ENCODE results near the gene DCLRE1A.

Gene DCLRE1A

GRCh38 chr10:113879691-113880090 is 25.8 kb upstream of the DCLRE1A start:
- Histone ChIP-seq H2AFZ (ENCODE audit: low read depth, low read length) (no peak overlapping the region), H4K20me1 (ENCODE audit: insufficient read depth, low read length) (no peaks in the 10 kb centered on the region), H3K36me3 (ENCODE audit: insufficient read depth, low read length) (peaks cover 29% of the 10 kb centered on the region; the same call in 1 of the 2 replicates), H3K9ac (ENCODE audit: low read depth, low read length) (no peak overlapping the region), H3K27ac (ENCODE audit: low read length) (no peak overlapping the region), H3K79me2 (ENCODE audit: insufficient read depth, low read length) (peaks cover 9% of the 10 kb centered on the region; the same call in 1 of the 2 replicates), H3K4me3 (ENCODE audit: low read depth in 1 of 2, low read length in 2 of 2) (no peak overlapping the region), H3K4me1 (ENCODE audit: insufficient read depth, low read length) (no peaks in the 10 kb centered on the region), H3K4me2 (ENCODE audit: insufficient read depth, low read length) (no peak overlapping the region), H3K27me3 (ENCODE audit: insufficient read depth, low read length, poor library complexity) (no peaks in the 10 kb centered on the region), H3K9me3 (ENCODE audit: insufficient read depth, low read length, severe bottlenecking) (no peaks in the 10 kb centered on the region)
- DNase-seq (no peak), ATAC-seq (ENCODE audit: insufficient read depth, low read depth) (no peak)
- no peak for TF ChIP-seq EZH2 (IDR thresholded peaks at IDR 0.05; ENCODE audit: borderline replicate concordance, low read depth, low read length, severe bottlenecking)
- no peak for TF ChIP-seq CTCF (IDR thresholded peaks at IDR 0.05; ENCODE audit: borderline replicate concordance, extremely low read depth, low read length, poor library complexity, severe bottlenecking)

- Histone ChIP-seq H4K20me1 (ENCODE audit: insufficient read depth, low read length) (peaks cover 5% of the 10 kb centered on the region; the same call in 1 of the 2 replicates), H3K27ac (ENCODE audit: low read length) (no peak overlapping the region), H3K4me3 (ENCODE audit: low read depth in 1 of 2, low read length in 2 of 2) (no peak overlapping the region), H3K9ac (ENCODE audit: low read depth, low read length) (no peak overlapping the region), H3K4me1 (ENCODE audit: insufficient read depth, low read length) (no peaks in the 10 kb centered on the region), H2AFZ (ENCODE audit: low read depth, low read length) (no peak overlapping the region), H3K36me3 (ENCODE audit: insufficient read depth, low read length) (peaks cover 15% of the 10 kb centered on the region; the same call in 1 of the 2 replicates), H3K27me3 (ENCODE audit: insufficient read depth, low read length, poor library complexity) (no peaks in the 10 kb centered on the region), H3K9me3 (ENCODE audit: insufficient read depth, low read length, severe bottlenecking) (peaks cover 7% of the 10 kb centered on the region), H3K4me2 (ENCODE audit: insufficient read depth, low read length) (no peak overlapping the region), H3K79me2 (ENCODE audit: insufficient read depth, low read length) (peaks cover 23% of the 10 kb centered on the region)
- TF ChIP-seq EZH2 (IDR thresholded peaks at IDR 0.05; ENCODE audit: borderline replicate concordance, low read depth, low read length, severe bottlenecking) (no peak), CTCF (IDR thresholded peaks at IDR 0.05; ENCODE audit: borderline replicate concordance, extremely low read depth, low read length, poor library complexity, severe bottlenecking) (no peak)
- DNase-seq (no peak), ATAC-seq (ENCODE audit: insufficient read depth, low read depth) (no peak)
These were observed 22.6 kb upstream of the DCLRE1A start for GRCh38 chr10:113876461-113876860.

- Histone ChIP-seq H3K4me3 (ENCODE audit: low read depth in 1 of 2, low read length in 2 of 2) (no peak overlapping the region), H3K4me2 (ENCODE audit: insufficient read depth, low read length) (no peak overlapping the region), H3K4me1 (ENCODE audit: insufficient read depth, low read length) (no peaks in the 10 kb centered on the region), H2AFZ (ENCODE audit: low read depth, low read length) (no peak overlapping the region), H3K79me2 (ENCODE audit: insufficient read depth, low read length) (peaks cover 33% of the 10 kb centered on the region), H3K9me3 (ENCODE audit: insufficient read depth, low read length, severe bottlenecking) (peaks cover 7% of the 10 kb centered on the region), H3K27ac (ENCODE audit: low read length) (no peak overlapping the region), H4K20me1 (ENCODE audit: insufficient read depth, low read length) (peaks cover 5% of the 10 kb centered on the region; the same call in 1 of the 2 replicates), H3K36me3 (ENCODE audit: insufficient read depth, low read length) (peaks cover 19% of the 10 kb centered on the region; the same call in 1 of the 2 replicates), H3K27me3 (ENCODE audit: insufficient read depth, low read length, poor library complexity) (no peaks in the 10 kb centered on the region), H3K9ac (ENCODE audit: low read depth, low read length) (no peak overlapping the region)
- no peak for ATAC-seq (ENCODE audit: insufficient read depth, low read depth)
- DNase-seq = no peak
- no peak for TF ChIP-seq EZH2 (IDR thresholded peaks at IDR 0.05; ENCODE audit: borderline replicate concordance, low read depth, low read length, severe bottlenecking)
- TF ChIP-seq CTCF (IDR thresholded peaks at IDR 0.05; ENCODE audit: borderline replicate concordance, extremely low read depth, low read length, poor library complexity, severe bottlenecking) = no peak
These were observed 21.3 kb upstream of the DCLRE1A start for GRCh38 chr10:113875212-113875611.

Data from DND-41 (cell line).